ENCODE measurements around the gene PRPS1L1.

The PRPS1L1 gene

DNA sequence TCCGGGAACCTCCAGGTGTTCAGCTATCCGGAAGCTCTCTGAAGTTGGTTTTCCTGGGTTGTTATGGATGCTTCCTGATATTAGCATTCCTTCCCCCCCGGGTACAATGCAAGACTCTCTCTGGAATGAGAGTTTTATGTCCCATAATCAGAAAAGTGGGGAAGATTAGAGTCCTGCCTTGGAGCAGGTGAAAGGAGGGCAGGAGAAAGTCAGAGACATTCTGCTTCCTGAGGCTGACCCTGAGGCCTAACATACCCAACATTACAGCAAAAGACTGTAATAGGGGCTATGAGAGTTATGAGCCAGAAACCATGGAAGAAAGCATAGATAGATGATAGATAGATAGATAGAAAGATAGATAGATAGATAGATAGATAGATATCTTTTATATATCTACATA lies 36.9 kb downstream of the PRPS1L1 start:
- Histone ChIP-seq H3K79me2 (ENCODE audit: low read length) (no peaks in the 10 kb centered on the region), H3K9me2 (replicated peaks; ENCODE audit: insufficient read depth, low read length) (no peaks in the 10 kb centered on the region), H3K4me1 (ENCODE audit: low read length) (no peaks in the 10 kb centered on the region), H3K9ac (ENCODE audit: low read length) (no peak overlapping the region), H2AFZ (ENCODE audit: low read length) (no peak overlapping the region), H3K27ac (ENCODE audit: low read length) (no peak overlapping the region), H3K27me3 (replicated peaks; ENCODE audit: insufficient read depth, low read length) (no peaks in the 10 kb centered on the region), H4K20me1 (ENCODE audit: insufficient read depth, low read length) (no peaks in the 10 kb centered on the region), H3K4me3 (ENCODE audit: low read length) (no peak overlapping the region), H3K4me2 (ENCODE audit: low read depth, low read length) (no peak overlapping the region), H3K9me3 (replicated peaks; ENCODE audit: insufficient read depth, low read length) (no peaks in the 10 kb centered on the region), H3F3A (ENCODE audit: insufficient read depth, low read length) (no peaks in the 10 kb centered on the region), H3K36me3 (replicated peaks; ENCODE audit: insufficient read depth, low read length) (no peaks in the 10 kb centered on the region)
- TF ChIP-seq EZH2phosphoT487 (IDR thresholded peaks at IDR 0.05; ENCODE audit: low read length), result no peak
- no peak for TF ChIP-seq EZH2 (optimal IDR thresholded peaks at IDR 0.05; ENCODE audit: low read depth, low read length)
- no peak for DNase-seq

DNA sequence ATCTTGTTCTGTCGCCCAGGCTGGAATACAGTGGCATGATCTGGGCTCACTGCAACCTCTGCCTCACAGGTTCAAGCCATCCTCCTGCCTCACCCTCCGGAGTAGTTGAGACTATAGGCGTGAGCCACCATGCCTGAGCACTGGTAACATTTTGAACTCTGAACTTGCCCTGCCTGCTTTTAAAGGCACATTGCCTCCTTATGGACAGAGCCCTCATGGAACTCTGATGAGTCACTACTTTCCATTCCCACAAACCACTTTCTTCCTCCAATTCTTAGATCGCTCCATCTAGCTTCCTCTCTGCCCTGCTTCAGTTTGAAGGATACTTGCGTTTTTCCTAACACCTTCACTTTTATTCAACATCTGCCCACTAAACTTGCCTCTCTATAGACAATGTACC lies 38.1 kb downstream of the PRPS1L1 start:
- no peak for DNase-seq
- H2AFZ ChIP-seq (ENCODE audit: low read length), result no peak overlapping the region
- H3K9ac ChIP-seq (ENCODE audit: low read length), result no peak overlapping the region
- H3K4me3 ChIP-seq (ENCODE audit: low read length), result no peak overlapping the region
- no peak overlapping the region for H3K27ac ChIP-seq (ENCODE audit: low read length)
- H3K9me3 ChIP-seq (replicated peaks; ENCODE audit: insufficient read depth, low read length), result no peaks in the 10 kb centered on the region
- no peaks in the 10 kb centered on the region for H3K27me3 ChIP-seq (replicated peaks; ENCODE audit: insufficient read depth, low read length)
- no peaks in the 10 kb centered on the region for H3K4me1 ChIP-seq (ENCODE audit: low read length)
- no peaks in the 10 kb centered on the region for H4K20me1 ChIP-seq (ENCODE audit: insufficient read depth, low read length)
- no peaks in the 10 kb centered on the region for H3K9me2 ChIP-seq (replicated peaks; ENCODE audit: insufficient read depth, low read length)
- no peaks in the 10 kb centered on the region for H3F3A ChIP-seq (ENCODE audit: insufficient read depth, low read length)
- no peak overlapping the region for H3K4me2 ChIP-seq (ENCODE audit: low read depth, low read length)
- no peaks in the 10 kb centered on the region for H3K36me3 ChIP-seq (replicated peaks; ENCODE audit: insufficient read depth, low read length)
- H3K79me2 ChIP-seq (ENCODE audit: low read length), result no peaks in the 10 kb centered on the region
- TF ChIP-seq EZH2phosphoT487 (IDR thresholded peaks at IDR 0.05; ENCODE audit: low read length) (no peak), EZH2 (optimal IDR thresholded peaks at IDR 0.05; ENCODE audit: low read depth, low read length) (no peak)
- TF ChIP-seq, protein P1, sequence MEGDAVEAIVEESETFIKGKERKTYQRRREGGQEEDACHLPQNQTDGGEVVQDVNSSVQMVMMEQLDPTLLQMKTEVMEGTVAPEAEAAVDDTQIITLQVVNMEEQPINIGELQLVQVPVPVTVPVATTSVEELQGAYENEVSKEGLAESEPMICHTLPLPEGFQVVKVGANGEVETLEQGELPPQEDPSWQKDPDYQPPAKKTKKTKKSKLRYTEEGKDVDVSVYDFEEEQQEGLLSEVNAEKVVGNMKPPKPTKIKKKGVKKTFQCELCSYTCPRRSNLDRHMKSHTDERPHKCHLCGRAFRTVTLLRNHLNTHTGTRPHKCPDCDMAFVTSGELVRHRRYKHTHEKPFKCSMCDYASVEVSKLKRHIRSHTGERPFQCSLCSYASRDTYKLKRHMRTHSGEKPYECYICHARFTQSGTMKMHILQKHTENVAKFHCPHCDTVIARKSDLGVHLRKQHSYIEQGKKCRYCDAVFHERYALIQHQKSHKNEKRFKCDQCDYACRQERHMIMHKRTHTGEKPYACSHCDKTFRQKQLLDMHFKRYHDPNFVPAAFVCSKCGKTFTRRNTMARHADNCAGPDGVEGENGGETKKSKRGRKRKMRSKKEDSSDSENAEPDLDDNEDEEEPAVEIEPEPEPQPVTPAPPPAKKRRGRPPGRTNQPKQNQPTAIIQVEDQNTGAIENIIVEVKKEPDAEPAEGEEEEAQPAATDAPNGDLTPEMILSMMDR (IDR thresholded peaks at IDR 0.05; ENCODE audit: low read length), result no peak

DNA sequence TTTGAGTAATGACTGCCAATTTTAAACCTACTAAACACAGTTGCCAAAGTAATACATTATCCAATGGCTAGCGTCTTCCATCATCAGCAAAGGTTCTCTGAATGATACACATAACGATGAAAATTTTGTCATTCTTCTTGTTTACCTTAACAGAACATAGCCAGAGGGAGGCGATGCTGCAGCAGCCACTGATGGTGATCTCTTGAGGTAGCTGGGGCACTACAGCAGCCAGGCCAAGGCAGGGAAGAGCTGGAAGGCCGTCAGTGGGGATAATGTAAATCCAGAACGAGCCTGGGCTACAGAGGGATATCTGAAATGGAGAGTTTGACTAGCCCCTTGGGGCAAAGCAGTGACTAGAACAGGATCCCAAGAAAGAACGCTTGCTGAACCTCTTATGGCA lies 38.8 kb downstream of the PRPS1L1 start:
- H2AFZ ChIP-seq (ENCODE audit: low read length), result no peak overlapping the region

DNA sequence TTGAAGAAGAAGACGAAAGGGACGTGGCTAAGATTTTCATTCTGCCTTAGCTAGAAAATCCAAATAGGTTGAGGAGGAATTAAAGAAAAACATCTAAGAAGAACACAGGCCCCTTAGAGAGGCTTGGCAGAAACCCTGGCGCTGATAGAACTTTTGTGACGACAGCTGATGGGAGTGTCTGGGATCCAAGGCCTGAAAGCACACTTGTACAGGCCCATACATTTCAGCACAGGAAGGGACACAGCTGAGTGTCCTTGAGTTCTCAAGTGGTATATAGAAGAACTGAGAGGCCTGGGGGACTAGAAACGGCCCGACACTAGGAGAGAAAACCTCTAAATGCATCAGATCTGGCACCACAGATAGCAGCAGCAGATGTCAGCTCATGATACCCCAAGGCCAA lies 39.5 kb downstream of the PRPS1L1 start:
- H3K4me2 ChIP-seq (ENCODE audit: low read depth, low read length), result no peak overlapping the region
- no peak overlapping the region for H2AFZ ChIP-seq (ENCODE audit: low read length)
- H3K4me1 ChIP-seq (ENCODE audit: low read length), result no peaks in the 10 kb centered on the region
- TF ChIP-seq, protein P1 (IDR thresholded peaks at IDR 0.05; ENCODE audit: low read length), result no peak
- no peak for TF ChIP-seq EZH2 (optimal IDR thresholded peaks at IDR 0.05; ENCODE audit: low read depth, low read length)
- TF ChIP-seq EZH2phosphoT487 (IDR thresholded peaks at IDR 0.05; ENCODE audit: low read length), result no peak
- no peak overlapping the region for H3K27ac ChIP-seq (ENCODE audit: low read length)
- H3K4me3 ChIP-seq (ENCODE audit: low read length), result no peak overlapping the region
- no peaks in the 10 kb centered on the region for H3K36me3 ChIP-seq (replicated peaks; ENCODE audit: insufficient read depth, low read length)
- no peaks in the 10 kb centered on the region for H3K79me2 ChIP-seq (ENCODE audit: low read length)
- DNase-seq, result no peak
- no peaks in the 10 kb centered on the region for H4K20me1 ChIP-seq (ENCODE audit: insufficient read depth, low read length)
- no peaks in the 10 kb centered on the region for H3K9me3 ChIP-seq (replicated peaks; ENCODE audit: insufficient read depth, low read length)
- no peaks in the 10 kb centered on the region for H3F3A ChIP-seq (ENCODE audit: insufficient read depth, low read length)
- H3K9ac ChIP-seq (ENCODE audit: low read length), result no peak overlapping the region
- no peaks in the 10 kb centered on the region for H3K9me2 ChIP-seq (replicated peaks; ENCODE audit: insufficient read depth, low read length)
- no peaks in the 10 kb centered on the region for H3K27me3 ChIP-seq (replicated peaks; ENCODE audit: insufficient read depth, low read length)

More for the DNA sequence above, 38.8 kb downstream of the PRPS1L1 start:
- Histone ChIP-seq H3K9ac (ENCODE audit: low read length) (no peak overlapping the region), H3K4me3 (ENCODE audit: low read length) (no peak overlapping the region), H3K9me3 (replicated peaks; ENCODE audit: insufficient read depth, low read length) (no peaks in the 10 kb centered on the region), H3K4me1 (ENCODE audit: low read length) (no peaks in the 10 kb centered on the region), H4K20me1 (ENCODE audit: insufficient read depth, low read length) (no peaks in the 10 kb centered on the region), H3F3A (ENCODE audit: insufficient read depth, low read length) (no peaks in the 10 kb centered on the region), H3K4me2 (ENCODE audit: low read depth, low read length) (no peak overlapping the region), H3K27me3 (replicated peaks; ENCODE audit: insufficient read depth, low read length) (no peaks in the 10 kb centered on the region), H3K9me2 (replicated peaks; ENCODE audit: insufficient read depth, low read length) (no peaks in the 10 kb centered on the region), H3K36me3 (replicated peaks; ENCODE audit: insufficient read depth, low read length) (no peaks in the 10 kb centered on the region), H3K27ac (ENCODE audit: low read length) (no peak overlapping the region), H3K79me2 (ENCODE audit: low read length) (no peaks in the 10 kb centered on the region)
- DNase-seq, result no peak
- TF ChIP-seq, protein P1 (IDR thresholded peaks at IDR 0.05; ENCODE audit: low read length), result no peak
- TF ChIP-seq EZH2phosphoT487 (IDR thresholded peaks at IDR 0.05; ENCODE audit: low read length) (no peak), EZH2 (optimal IDR thresholded peaks at IDR 0.05; ENCODE audit: low read depth, low read length) (no peak)

Measured in MM.1S (cell line).